BE2C (cell line): Measurements from ENCODE around the gene MAN1A1.

Experiments used
- DNase-seq: peaks from one replicate; pipeline ENCODE4 v3.0.0-alpha.2; 2020
- H3K27me3 ChIP-seq: fragments of 250-450 bp; sonication (Bioruptor Pico); 2 replicates; pipeline ENCODE4 v1.5.1; 2020; ENCODE audit warnings: mild to moderate bottlenecking
- H3K36me3 ChIP-seq: fragments of 250-450 bp; sonication (Bioruptor Pico); 2 replicates; pipeline ENCODE4 v1.5.1; 2020; ENCODE audit warnings: mild to moderate bottlenecking
- H3K4me1 ChIP-seq: fragments of 250-450 bp; sonication (Bioruptor Pico); 2 replicates; pipeline ENCODE4 v1.5.1; 2020
- H3K4me3 ChIP-seq: 2 replicates; pipeline ENCODE4 v1.5.1; 2011; ENCODE audit warnings: low read depth, low read length
- H3K9me3 ChIP-seq: fragments of 250-450 bp; sonication (Bioruptor Pico); 2 replicates; pipeline ENCODE4 v1.5.1; 2020
- TF ChIP-seq, protein P1 (sequence below): IDR thresholded peaks from 2 replicates; pipeline ENCODE4 v1.5.1; 2012; ENCODE audit warnings: mild to moderate bottlenecking, low read depth, low read length

MAN1A1 gene

DNA sequence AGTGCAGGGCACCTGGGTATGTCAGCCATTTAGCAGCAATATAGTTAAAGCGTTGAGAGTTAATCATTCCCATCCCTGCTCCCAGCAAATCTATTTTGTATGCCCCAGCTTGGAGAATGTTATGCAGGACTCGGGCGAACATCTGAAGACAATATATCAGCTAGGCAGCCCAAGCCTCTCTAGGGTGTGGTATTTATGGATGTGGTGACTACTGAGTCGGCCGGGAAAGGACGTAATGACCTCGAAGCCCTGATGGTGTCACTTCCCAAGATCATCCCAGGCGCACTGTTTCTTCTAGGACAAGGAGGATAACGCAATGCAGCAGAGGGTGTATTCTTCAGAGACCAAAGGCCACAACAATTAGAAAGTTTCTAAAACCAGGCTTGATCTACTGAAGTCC is 207.5 kb downstream of the MAN1A1 start:
- H3K36me3 ChIP-seq = no peaks in the 10 kb centered on the region
- DNase-seq = no peak
- no peak overlapping the region for H3K4me3 ChIP-seq
- TF ChIP-seq, protein P1, sequence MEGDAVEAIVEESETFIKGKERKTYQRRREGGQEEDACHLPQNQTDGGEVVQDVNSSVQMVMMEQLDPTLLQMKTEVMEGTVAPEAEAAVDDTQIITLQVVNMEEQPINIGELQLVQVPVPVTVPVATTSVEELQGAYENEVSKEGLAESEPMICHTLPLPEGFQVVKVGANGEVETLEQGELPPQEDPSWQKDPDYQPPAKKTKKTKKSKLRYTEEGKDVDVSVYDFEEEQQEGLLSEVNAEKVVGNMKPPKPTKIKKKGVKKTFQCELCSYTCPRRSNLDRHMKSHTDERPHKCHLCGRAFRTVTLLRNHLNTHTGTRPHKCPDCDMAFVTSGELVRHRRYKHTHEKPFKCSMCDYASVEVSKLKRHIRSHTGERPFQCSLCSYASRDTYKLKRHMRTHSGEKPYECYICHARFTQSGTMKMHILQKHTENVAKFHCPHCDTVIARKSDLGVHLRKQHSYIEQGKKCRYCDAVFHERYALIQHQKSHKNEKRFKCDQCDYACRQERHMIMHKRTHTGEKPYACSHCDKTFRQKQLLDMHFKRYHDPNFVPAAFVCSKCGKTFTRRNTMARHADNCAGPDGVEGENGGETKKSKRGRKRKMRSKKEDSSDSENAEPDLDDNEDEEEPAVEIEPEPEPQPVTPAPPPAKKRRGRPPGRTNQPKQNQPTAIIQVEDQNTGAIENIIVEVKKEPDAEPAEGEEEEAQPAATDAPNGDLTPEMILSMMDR = no peak
- no peaks in the 10 kb centered on the region for H3K27me3 ChIP-seq
- no peaks in the 10 kb centered on the region for H3K9me3 ChIP-seq
- H3K4me1 ChIP-seq = peaks cover 54% of the 10 kb centered on the region

- no peak for DNase-seq
- peaks cover 53% of the 10 kb centered on the region for H3K4me1 ChIP-seq
- no peaks in the 10 kb centered on the region for H3K9me3 ChIP-seq
- H3K4me3 ChIP-seq = no peak overlapping the region
- no peaks in the 10 kb centered on the region for H3K27me3 ChIP-seq
- H3K36me3 ChIP-seq = no peaks in the 10 kb centered on the region
- TF ChIP-seq, protein P1 = no peak
Measured at GRCh38 chr6:119140196-119141140, 209.1 kb downstream of the MAN1A1 start.

DNA sequence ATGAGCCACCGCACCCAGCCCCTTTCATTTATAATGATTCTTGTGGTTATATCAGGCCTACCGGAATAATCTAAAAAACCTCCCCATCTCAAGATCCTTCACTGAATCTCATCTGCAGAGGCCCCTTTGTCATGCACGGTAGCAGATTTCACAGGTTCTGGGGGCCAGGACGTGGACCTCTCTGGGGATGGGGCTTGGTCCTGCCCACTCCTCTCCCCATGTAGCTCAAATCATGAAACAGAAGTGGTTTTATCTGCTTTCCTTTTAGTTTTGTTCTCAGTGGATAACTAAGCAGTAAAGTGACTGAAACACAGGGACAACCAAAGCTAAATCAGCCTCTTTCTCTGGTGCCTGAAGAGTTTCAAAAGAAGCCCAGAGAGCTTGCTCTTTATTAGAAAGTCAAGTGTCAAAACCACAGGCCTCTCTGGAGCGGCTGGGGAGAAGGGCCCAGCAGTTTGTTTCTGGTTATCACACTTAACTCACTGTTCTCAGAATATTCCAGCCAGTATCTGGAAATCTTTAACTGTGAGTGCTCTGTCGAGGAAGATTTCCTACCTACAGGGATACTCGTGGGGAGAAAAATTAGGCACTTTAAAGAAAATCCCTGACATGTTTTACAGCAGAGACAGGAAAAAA is 210.5 kb downstream of the MAN1A1 start:
- no peak for DNase-seq
- TF ChIP-seq, protein P1 = no peak
- Histone ChIP-seq H3K4me3 (no peak overlapping the region), H3K4me1 (peaks cover 43% of the 10 kb centered on the region), H3K9me3 (no peaks in the 10 kb centered on the region), H3K27me3 (no peaks in the 10 kb centered on the region), H3K36me3 (no peaks in the 10 kb centered on the region)

DNA sequence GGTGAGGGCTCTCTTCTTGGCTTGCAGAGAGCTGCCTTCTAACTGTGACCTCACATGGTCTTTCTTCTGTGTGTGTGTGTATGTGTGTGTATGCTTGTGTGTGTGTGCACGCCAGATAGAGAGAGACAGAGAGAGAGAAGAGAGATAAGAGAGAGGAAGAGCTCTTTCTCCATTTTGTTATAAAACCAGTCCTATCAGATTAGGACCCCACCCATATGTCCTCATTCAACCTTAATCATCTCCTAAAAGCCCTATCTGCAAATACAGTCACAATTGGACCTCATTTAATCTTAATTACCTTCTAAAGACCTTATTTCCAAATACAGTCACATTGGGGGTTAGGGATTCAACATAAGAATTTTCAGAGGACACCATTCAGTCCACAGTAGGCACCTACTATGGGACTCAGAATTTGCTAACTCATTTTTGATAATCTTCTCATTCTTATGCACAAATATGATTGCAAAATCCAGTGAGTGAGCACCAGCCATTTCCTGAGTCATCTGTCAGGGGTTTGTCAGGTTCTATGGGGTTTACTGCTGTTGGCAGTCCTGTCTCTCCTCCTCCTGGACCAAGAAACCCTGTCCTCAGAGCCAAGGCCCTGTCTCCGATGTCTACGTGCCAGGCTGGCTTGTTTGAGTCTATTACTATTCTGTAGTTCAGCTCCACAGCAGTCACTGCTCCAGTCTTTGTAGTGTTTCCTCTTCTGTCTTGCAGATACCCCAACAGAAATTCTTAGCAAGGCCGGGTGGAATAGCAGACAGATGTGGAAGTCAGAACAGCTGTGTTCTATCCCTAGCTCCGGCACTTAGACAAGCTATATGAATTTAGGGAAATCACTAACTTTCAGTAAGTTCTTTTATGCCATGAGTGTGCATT is 212.1 kb downstream of the MAN1A1 start:
- TF ChIP-seq, protein P1 = no peak
- H3K4me1 ChIP-seq = peaks cover 43% of the 10 kb centered on the region
- no peaks in the 10 kb centered on the region for H3K9me3 ChIP-seq
- no peaks in the 10 kb centered on the region for H3K36me3 ChIP-seq
- H3K4me3 ChIP-seq = no peak overlapping the region
- no peaks in the 10 kb centered on the region for H3K27me3 ChIP-seq
- DNase-seq = peak; percentile 42

DNA sequence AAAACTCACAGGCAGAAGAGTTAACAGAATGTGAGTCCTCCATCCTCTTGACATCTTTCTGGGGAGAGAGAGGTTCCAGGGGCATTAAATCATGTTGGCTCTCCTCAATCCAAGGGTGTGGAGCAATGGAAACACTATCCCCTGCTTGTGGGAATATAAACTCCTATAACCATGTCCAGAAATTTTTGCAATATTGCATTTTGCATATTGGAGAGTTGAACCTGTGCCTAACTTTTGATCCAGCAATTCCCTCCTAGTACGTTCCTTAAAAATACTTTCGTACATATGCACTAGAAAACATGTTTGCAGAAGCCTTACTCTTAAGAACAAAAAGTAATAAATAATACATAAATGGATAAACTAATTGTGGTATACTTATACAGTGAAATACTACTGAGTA is 214.8 kb downstream of the MAN1A1 start:
- TF ChIP-seq, protein P1 = no peak
- Histone ChIP-seq H3K4me1 (peaks cover 54% of the 10 kb centered on the region), H3K36me3 (no peaks in the 10 kb centered on the region), H3K27me3 (no peaks in the 10 kb centered on the region), H3K4me3 (no peak overlapping the region), H3K9me3 (no peaks in the 10 kb centered on the region)
- DNase-seq = no peak
